HepG2 (cell line): ENCODE data around the gene HAS3.
"Not testable (repeated sequence)": the region's sequence is repeated elsewhere in the genome, so short reads cannot be mapped to it uniquely, and the experiment has no call there.

ENCODE experiments used
- CHCHD3 ChIP-seq: sonication (generic); formaldehyde crosslinking; IDR thresholded peaks from 2 replicates; pipeline ENCODE4 v1.8.0; 2022; ENCODE audit warnings: mild to moderate bottlenecking, missing genetic modification reagents, moderate library complexity
- GATAD2A ChIP-seq: IDR thresholded peaks from 2 replicates; pipeline ENCODE4 v1.6.1; 2016
- GMEB1 ChIP-seq: sonication (generic); formaldehyde crosslinking; IDR thresholded peaks from 2 replicates; pipeline ENCODE4 v1.5.1; 2020; ENCODE audit warnings: missing genetic modification reagents, mild to moderate bottlenecking, borderline replicate concordance
- MNT ChIP-seq: fragments of 450-650 bp; IDR thresholded peaks from 2 replicates; pipeline ENCODE4 v1.6.1; 2016
- SSRP1 ChIP-seq: IDR thresholded peaks from 2 replicates; pipeline ENCODE4 v1.6.1; 2016; ENCODE audit warnings: control low read depth
- UBTF ChIP-seq: sonication (generic); formaldehyde crosslinking; IDR thresholded peaks from 2 replicates; pipeline ENCODE4 v1.4.0; 2020; ENCODE audit warnings: mild to moderate bottlenecking, missing genetic modification reagents
- ZNF431 ChIP-seq: sonication (generic); formaldehyde crosslinking; IDR thresholded peaks from 2 replicates; pipeline ENCODE4 v1.9.0; 2022; ENCODE audit warnings: missing genetic modification reagents, low read depth, mild to moderate bottlenecking, borderline replicate concordance
- ZNF780A ChIP-seq: sonication (generic); formaldehyde crosslinking; IDR thresholded peaks from 2 replicates; pipeline ENCODE4 v1.8.0; 2022; ENCODE audit warnings: mild to moderate bottlenecking, missing genetic modification reagents, moderate library complexity

- not testable (repeated sequence) for TF ChIP-seq ZNF431 (CRISPR knock-in tag); GATAD2A (CRISPR knock-in tag); SSRP1 (CRISPR knock-in tag); MNT; GMEB1 (CRISPR knock-in tag); CHCHD3 (CRISPR knock-in tag); ZNF780A; UBTF (CRISPR knock-in tag)
These were observed 19.0 kb downstream of the HAS3 start for GRCh38 chr16:69124406-69124805.
